SJCRH30 (cell line): ENCODE measurements around the gene PDPN. TPM values are rescaled to one million over a fixed set of nuclear protein-coding genes. Genes with fewer than 3 reads are reported as not detected.

ENCODE experiments used
- DNase-seq, 2 experiments: peaks; one replicate each; pipeline ENCODE4 v3.0.0-alpha.2; 2015 to 2020
- H3K27ac ChIP-seq: fragments of 250-450 bp; sonication (Bioruptor Pico); 2 replicates; pipeline ENCODE4 v1.5.1; 2020; ENCODE audit warnings: mild to moderate bottlenecking, moderate library complexity
- H3K27me3 ChIP-seq: fragments of 250-450 bp; sonication (Bioruptor Pico); 2 replicates; pipeline ENCODE4 v1.5.1; 2020; ENCODE audit warnings: mild to moderate bottlenecking, moderate library complexity
- H3K36me3 ChIP-seq: fragments of 250-450 bp; sonication (Bioruptor Pico); 2 replicates; pipeline ENCODE4 v1.5.1; 2020; ENCODE audit warnings: mild to moderate bottlenecking, moderate library complexity
- H3K4me1 ChIP-seq: fragments of 250-450 bp; sonication (Bioruptor Pico); 2 replicates; pipeline ENCODE4 v1.5.1; 2020; ENCODE audit warnings: mild to moderate bottlenecking, moderate library complexity
- H3K4me3 ChIP-seq: fragments of 250-450 bp; sonication (Bioruptor Pico); 2 replicates; pipeline ENCODE4 v1.5.1; 2020; ENCODE audit warnings: mild to moderate bottlenecking, moderate library complexity
- H3K9me3 ChIP-seq: fragments of 250-450 bp; sonication (Bioruptor Pico); replicated peaks from 2 replicates; pipeline ENCODE4 v1.5.1; 2020; ENCODE audit warnings: mild to moderate bottlenecking, moderate library complexity
- total RNA-seq: library from RNA; depleted of rRNA; stranded (reverse); fragments of >200 nt; shearing (Covaris generic); gene quantifications from 2 replicates; pipeline ENCODE4 v1.2.3, GENCODE V29; 2014; rRNA removed

The PDPN gene, protein sequence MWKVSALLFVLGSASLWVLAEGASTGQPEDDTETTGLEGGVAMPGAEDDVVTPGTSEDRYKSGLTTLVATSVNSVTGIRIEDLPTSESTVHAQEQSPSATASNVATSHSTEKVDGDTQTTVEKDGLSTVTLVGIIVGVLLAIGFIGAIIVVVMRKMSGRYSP
- total RNA-seq = not detected in 2 replicates

DNA sequence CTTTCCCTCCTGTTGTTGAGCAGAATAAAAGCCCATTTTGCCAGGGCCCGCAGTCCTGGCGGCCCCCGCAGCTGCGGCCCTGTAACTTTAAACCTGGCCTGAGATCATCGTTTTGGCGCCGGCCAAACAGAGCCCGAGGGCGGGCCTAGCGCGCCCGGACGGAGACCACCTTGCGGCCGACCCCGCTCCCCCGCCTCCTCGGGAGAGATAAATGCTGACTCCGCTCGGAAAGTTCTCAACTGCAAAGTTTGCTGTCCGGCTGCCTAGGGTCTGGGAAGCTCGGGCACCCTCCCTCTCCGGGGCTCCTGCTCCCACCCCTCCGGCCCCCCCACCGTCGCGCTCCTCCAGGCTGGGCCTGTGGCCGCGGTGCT lies at the start of gene PDPN:
Gene PDPN, plus strand, starts transcription at position 238 of the 371 bp plus-strand sequence. CDS start 202 bp downstream, outside the sequence.
- no peaks in the 10 kb centered on the region for H3K4me1 ChIP-seq
- no peaks in the 10 kb centered on the region for H3K36me3 ChIP-seq
- peaks cover 3% of the 10 kb centered on the region for H3K27me3 ChIP-seq
- DNase-seq = peak in 1 of 2 experiments; percentile 20
- no peak within 1 kb of the TSS for H3K4me3 ChIP-seq
- no peak within 1 kb of the TSS for H3K27ac ChIP-seq
- no peaks in the 10 kb centered on the region for H3K9me3 ChIP-seq

DNA sequence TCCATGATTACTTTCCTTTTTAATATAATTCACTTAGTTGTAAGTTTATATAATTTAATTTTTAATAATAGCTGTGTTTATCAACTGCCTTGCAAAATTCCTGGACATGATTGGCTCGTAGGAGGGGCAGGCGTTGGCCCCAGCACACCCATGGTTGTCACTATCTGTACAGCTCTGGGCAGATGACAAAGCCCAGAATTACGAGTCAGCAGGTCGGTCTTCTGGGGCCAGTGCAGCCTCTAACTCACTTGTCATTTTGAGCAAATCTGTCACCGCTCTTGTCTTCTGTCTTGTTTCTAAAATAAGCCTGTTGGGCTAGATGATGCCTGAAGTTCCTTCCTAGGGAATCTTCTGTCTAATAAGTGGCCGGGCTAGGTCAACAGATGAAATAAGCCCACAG lies 48.4 kb upstream of the PDPN start:
- no peaks in the 10 kb centered on the region for H3K36me3 ChIP-seq
- H3K27ac ChIP-seq = no peak overlapping the region
- H3K4me1 ChIP-seq = no peaks in the 10 kb centered on the region
- no peak overlapping the region for H3K4me3 ChIP-seq
- no peaks in the 10 kb centered on the region for H3K9me3 ChIP-seq
- H3K27me3 ChIP-seq = no peaks in the 10 kb centered on the region; the same call in 1 of the 2 replicates
- no peak for DNase-seq

DNA sequence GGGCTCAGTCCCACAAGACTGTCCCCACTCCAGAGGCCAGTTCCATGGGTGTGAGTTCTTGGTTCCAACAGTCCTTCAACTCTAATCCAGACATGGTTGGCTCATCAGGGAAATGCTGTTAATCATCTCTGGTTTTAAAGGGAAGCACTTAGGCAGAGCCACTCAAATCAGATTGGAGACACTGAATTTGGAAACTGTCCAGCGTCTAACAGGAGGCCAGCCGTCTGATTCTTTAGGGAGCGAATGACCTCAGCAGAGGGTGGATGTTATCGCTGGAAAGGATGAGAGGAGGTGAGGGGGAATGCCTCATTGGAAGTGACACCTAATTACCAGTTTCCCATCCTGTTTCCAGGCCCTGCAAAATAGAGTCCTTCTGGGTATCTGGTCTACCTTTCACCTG lies 47.1 kb upstream of the PDPN start:
- Histone ChIP-seq H3K9me3 (no peaks in the 10 kb centered on the region), H3K36me3 (no peaks in the 10 kb centered on the region), H3K27ac (no peak overlapping the region), H3K4me1 (no peaks in the 10 kb centered on the region), H3K27me3 (peaks cover 7% of the 10 kb centered on the region; the same call in 1 of the 2 replicates), H3K4me3 (no peak overlapping the region)
- DNase-seq = no peak

DNA sequence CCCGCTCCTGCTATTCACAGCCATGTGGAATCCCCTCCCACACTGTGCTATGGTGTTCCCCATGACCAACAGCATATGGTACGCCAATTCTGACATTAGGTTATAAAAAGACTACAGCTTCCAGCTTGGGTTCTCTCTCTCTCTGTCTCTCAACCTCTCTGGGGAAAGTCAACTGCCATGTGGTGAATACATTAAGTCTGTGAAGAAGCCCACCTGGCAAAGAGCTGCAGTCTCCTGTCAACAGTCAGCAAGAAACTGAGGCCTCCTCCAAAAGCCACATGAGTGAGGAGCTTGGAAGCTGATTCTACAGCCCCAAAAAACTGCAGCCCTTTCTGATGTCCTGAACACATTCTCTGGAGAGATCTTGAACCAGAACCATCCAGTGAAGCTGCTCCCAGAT lies 44.8 kb upstream of the PDPN start:
- H3K36me3 ChIP-seq = no peaks in the 10 kb centered on the region
- no peak overlapping the region for H3K4me3 ChIP-seq
- no peak overlapping the region for H3K27ac ChIP-seq
- H3K9me3 ChIP-seq = no peaks in the 10 kb centered on the region
- no peak for DNase-seq
- peaks cover 10% of the 10 kb centered on the region; the same call in 1 of the 2 replicates for H3K27me3 ChIP-seq
- H3K4me1 ChIP-seq = no peaks in the 10 kb centered on the region

DNA sequence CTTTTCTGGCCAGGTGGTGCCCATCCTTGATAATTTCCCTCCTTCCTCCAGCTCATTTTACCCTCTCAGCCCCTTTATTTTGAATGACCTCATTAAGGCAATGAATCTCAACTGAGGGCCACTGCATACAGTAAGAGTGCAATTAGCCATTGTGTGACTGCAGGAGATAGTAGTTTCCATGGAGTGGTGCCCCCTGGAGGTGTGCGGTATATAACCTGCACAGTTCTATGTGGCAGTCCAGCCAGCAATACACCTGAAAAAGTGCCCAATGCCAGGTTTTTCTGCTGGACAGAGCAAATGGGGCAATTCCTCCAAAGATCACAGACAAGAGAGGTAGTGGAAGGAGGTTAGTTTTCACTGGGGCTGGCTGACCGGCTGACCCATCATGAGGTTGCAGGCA lies 43.9 kb upstream of the PDPN start:
- Histone ChIP-seq H3K9me3 (no peaks in the 10 kb centered on the region), H3K27ac (no peak overlapping the region), H3K4me3 (no peak overlapping the region), H3K36me3 (no peaks in the 10 kb centered on the region), H3K4me1 (no peaks in the 10 kb centered on the region), H3K27me3 (peaks cover 10% of the 10 kb centered on the region; the same call in 1 of the 2 replicates)
- DNase-seq = no peak

DNA sequence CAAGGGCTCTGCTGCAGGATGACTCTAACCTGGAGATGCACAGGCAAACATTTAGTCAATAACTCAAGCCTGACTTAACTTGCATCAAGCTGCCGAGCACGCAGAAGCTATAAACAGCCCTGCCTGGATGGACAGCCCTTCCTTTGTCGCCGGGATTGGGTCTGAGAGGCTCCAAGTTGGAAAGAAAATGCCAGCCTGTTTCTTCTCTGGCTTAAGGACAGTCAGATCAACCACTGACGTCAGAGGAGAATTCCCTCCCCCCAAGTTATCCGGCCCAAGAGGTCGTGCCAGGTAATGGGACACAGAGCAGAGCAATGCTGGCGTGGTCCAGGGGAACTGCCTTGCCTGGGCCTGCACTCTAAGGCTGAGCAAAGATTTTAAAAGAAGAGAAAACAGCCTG lies 42.8 kb upstream of the PDPN start:
- Histone ChIP-seq H3K27me3 (peaks cover 10% of the 10 kb centered on the region; the same call in 1 of the 2 replicates), H3K27ac (no peak overlapping the region), H3K4me3 (no peak overlapping the region), H3K4me1 (no peaks in the 10 kb centered on the region), H3K36me3 (no peaks in the 10 kb centered on the region), H3K9me3 (no peaks in the 10 kb centered on the region)
- DNase-seq = no peak

DNA sequence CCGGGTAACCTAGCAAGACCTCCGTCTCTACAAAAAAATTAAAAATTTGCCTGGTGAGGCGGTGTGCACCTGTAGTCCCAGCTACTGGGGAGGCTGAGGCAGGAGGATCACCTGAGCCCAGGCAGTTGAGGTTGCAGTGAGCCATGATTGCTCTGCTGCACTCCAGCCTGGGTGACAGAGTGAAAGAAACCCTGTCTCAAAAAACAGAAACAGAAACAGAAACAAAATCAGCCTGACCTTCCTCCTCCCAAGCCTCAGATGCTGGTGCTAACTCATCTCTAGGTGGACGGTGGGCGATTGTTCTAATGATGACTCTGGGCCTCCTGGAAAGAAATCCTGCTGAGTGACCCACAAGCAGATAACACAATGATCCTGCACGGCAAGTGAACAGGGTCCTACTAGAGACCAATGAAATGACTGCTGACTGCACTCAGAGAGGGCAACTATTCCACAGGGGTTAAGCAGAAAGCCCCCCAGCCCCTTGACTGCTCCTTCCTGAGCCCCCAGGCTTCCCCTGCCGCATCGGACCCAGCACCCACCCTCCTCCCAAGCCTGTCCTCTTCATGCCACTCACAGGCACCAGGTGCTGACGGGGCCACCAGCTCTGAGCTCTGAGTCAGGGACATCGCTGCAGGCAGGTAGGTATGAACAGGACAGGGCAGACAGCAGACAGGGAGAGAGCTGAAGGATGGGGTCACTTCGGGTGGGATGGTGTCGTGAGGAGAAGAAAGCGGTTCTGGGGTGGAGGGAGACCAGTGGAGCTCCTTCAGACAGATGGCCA lies 42.0 kb upstream of the PDPN start:
- Histone ChIP-seq H3K27me3 (peaks cover 10% of the 10 kb centered on the region; the same call in 1 of the 2 replicates), H3K9me3 (no peaks in the 10 kb centered on the region), H3K4me3 (no peak overlapping the region)

DNA sequence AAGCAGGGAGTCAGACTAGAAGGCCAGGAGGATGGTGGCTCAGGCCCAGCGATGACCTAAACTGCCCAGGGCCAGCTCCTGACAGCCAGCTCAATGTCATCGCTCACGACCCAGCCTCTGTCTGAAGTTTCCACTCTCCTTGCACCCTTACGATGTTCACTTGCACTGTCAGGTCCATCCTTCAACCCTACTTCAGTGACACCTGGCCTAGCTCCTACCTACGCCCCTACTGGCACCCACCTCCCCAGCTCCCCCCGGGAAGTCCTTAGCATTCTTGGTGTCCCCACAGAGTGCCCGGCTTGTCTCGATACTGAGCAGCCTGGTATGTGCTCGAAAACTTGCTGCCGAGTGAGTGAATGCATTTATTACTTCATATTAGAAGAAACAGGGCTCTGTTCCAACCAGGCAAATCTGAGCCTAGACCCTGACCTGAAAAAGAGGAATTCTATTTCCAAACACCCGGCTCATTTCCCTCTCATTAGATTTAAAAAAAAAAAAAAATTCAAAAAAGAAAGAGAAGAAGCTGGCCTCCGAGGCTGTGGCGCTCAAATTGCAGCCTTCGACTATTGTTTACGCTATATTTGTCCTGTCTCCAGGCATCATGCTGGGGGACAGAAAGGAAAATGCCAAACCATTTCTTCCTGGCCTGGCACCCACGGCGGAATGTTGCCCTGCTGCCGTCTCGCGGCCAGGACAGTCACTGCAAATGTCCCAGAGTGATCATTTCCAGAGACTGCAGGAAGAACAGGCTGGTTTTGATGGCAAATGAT lies 40.0 kb upstream of the PDPN start:
- Histone ChIP-seq H3K4me1 (no peaks in the 10 kb centered on the region), H3K27me3 (peaks cover 10% of the 10 kb centered on the region; the same call in 1 of the 2 replicates), H3K27ac (no peak overlapping the region), H3K9me3 (no peaks in the 10 kb centered on the region), H3K36me3 (no peaks in the 10 kb centered on the region), H3K4me3 (no peak overlapping the region)
- DNase-seq = peak; percentile 8 to 34

More for the DNA sequence above, 42.0 kb upstream of the PDPN start:
- Histone ChIP-seq H3K4me1 (no peaks in the 10 kb centered on the region), H3K27ac (no peak overlapping the region), H3K36me3 (no peaks in the 10 kb centered on the region)
- no peak for DNase-seq

DNA sequence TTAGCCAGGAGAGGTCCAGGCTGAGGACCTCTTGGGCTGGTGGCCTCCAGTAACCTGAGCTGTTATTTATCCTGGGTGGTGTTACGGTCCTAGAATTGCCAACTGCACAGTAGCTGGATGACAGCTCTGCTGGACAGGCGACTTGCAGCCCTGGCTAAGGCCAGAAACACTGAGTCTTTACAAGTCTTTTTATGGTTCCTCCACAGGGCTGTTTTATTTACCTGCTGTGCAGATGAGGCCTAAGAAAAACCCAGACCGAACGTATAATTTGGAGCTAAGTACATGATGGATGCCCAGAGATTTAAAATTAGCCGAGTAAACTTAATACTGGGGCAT lies 39.4 kb upstream of the PDPN start:
- Histone ChIP-seq H3K27ac (no peak overlapping the region), H3K4me3 (no peak overlapping the region), H3K4me1 (no peaks in the 10 kb centered on the region), H3K9me3 (no peaks in the 10 kb centered on the region), H3K36me3 (no peaks in the 10 kb centered on the region), H3K27me3 (peaks cover 10% of the 10 kb centered on the region; the same call in 1 of the 2 replicates)
- no peak for DNase-seq

DNA sequence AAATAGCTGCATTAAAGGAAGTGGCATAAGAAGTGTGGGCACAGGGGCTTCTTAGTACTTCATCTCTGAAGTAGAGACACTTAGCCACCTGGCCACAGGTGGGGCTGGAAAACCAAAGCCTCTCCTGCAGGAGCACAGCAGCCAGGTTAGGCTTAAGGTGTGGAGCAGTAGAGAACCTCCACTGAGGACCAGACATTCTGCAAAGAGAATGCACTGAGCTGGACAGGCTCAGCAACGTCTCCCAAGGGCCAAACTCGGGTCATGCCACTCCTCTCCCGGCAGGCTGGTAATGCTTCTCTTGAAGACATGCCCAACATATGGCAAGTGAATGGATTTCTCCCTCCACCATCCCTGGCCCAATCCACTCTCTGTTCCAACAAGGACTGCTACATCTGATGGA lies 36.8 kb upstream of the PDPN start:
- H3K27ac ChIP-seq = no peak overlapping the region
- DNase-seq = no peak
- no peaks in the 10 kb centered on the region for H3K36me3 ChIP-seq
- H3K4me1 ChIP-seq = no peaks in the 10 kb centered on the region
- peaks cover 3% of the 10 kb centered on the region; the same call in 1 of the 2 replicates for H3K27me3 ChIP-seq
- no peaks in the 10 kb centered on the region for H3K9me3 ChIP-seq
- no peak overlapping the region for H3K4me3 ChIP-seq

DNA sequence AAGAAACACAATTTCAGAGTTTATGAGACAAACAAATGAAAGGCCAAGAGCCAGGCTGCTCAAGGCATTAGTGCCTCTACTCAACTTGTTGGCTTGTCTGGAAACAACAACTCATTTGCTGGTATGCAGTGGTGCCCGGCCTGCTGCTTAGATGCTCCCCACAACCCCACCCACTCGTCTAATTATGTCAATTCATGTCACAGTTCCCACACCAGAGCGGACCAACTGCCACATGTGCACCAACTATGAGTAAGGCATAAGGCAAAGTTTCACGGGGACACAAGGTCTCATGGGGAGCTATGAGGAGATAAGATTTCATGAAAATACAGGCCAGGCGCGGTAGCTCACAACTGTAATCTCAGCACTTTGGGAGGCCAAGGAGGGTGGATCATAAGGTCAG lies 35.4 kb upstream of the PDPN start:
- Histone ChIP-seq H3K4me1 (no peaks in the 10 kb centered on the region), H3K9me3 (no peaks in the 10 kb centered on the region), H3K27me3 (no peaks in the 10 kb centered on the region; the same call in 1 of the 2 replicates), H3K4me3 (no peak overlapping the region), H3K36me3 (no peaks in the 10 kb centered on the region), H3K27ac (no peak overlapping the region)
- no peak for DNase-seq

DNA sequence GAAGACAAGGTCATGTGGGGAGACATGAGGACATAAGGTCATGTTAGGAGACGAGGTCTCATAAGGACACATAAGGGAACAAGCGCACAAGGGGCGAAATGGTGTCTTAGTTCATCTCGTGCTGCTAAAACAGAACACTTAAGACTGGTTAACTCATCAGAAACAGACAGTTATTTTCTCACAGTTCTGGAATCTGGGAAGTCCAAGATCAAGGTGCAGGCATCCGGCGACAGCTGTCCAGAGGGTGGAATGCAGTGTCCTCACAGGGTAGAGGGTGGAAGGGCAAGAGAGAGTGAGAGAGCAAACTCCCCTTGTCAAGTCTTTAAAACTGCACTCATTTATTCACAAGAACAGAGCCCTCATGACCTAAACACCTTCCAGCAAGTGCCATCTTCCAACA lies 34.6 kb upstream of the PDPN start:
- no peaks in the 10 kb centered on the region for H3K9me3 ChIP-seq
- H3K27ac ChIP-seq = no peak overlapping the region
- H3K27me3 ChIP-seq = no peaks in the 10 kb centered on the region; the same call in 1 of the 2 replicates
- H3K4me3 ChIP-seq = no peak overlapping the region
- no peak for DNase-seq
- no peaks in the 10 kb centered on the region for H3K36me3 ChIP-seq
- H3K4me1 ChIP-seq = no peaks in the 10 kb centered on the region

DNA sequence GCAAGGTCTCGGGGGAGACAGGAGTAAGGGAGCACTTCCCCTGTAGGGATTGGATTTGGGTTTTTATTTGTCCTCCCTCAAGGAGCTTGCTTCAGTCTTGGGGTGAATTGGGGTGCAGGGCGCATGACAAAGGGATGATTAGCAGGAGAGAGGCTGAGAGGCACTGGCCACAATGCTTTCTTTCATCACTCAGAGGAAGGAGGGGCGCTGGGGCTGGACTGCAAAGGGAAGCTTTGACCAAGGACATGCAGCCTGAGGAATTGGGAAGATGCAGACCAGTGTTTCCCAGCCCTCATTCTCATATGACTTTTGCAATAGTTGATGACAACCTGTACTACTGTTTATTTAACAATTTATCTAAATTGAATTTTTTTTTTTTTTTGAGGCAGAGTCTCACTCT lies 34.1 kb upstream of the PDPN start:
- Histone ChIP-seq H3K27ac (no peak overlapping the region), H3K27me3 (no peaks in the 10 kb centered on the region; the same call in 1 of the 2 replicates), H3K4me3 (no peak overlapping the region), H3K36me3 (no peaks in the 10 kb centered on the region), H3K9me3 (no peaks in the 10 kb centered on the region), H3K4me1 (no peaks in the 10 kb centered on the region)
- no peak for DNase-seq

DNA sequence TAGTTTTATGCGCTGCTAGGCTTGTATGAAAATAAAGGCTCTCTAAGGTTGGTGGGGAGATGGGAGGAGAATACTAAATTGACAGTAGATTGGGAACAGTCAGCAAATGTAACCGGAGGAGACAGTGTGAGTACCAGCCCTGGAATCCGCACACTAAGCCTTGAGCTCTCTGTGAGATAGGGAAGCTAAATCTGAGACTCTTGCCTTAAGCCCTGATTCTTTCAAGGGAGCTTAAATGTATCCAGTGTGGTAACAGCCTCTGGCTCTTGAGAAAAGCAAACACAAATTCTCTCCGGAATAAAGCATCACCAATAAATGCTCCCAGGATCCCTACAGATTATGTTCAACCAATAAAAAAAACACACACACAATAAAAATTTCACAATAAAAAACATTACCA lies 33.0 kb upstream of the PDPN start:
- H3K9me3 ChIP-seq = no peaks in the 10 kb centered on the region
- H3K4me1 ChIP-seq = no peaks in the 10 kb centered on the region
- no peaks in the 10 kb centered on the region for H3K36me3 ChIP-seq
- peak in 1 of 2 experiments; percentile 7 for DNase-seq
- H3K4me3 ChIP-seq = no peak overlapping the region
- no peaks in the 10 kb centered on the region; the same call in 1 of the 2 replicates for H3K27me3 ChIP-seq
- H3K27ac ChIP-seq = no peak overlapping the region

DNA sequence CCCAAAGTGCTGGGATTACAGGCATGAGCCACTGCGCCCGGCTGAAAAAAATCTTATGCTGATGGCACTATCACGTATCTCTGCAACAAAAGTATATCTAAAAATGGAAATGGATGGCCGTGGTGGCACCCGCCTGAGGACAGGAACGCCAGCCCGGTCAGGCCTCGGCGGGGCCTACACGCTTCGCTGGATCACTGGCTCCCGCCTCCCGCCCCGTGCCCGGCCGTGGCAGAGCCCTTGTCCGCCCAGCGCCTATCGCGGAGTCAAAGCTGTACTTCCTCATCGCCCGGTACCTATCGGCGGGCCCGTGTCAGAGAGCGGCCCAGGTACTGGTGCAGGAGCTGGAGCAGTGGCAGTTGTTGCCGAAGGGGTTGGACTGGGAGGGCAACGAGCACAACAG lies 28.8 kb upstream of the PDPN start:
- Histone ChIP-seq H3K4me3 (no peak overlapping the region), H3K27ac (no peak overlapping the region), H3K27me3 (no peaks in the 10 kb centered on the region), H3K4me1 (no peaks in the 10 kb centered on the region), H3K9me3 (no peaks in the 10 kb centered on the region), H3K36me3 (no peaks in the 10 kb centered on the region)
- DNase-seq = no peak
